OCI-M2 (cell line): ENCODE results near the gene NRG3.
"Not testable (repeated sequence)": the region's sequence is repeated elsewhere in the genome, so short reads cannot be mapped to it uniquely, and the experiment has no call there.

ENCODE experiments used
- DNase-seq: peaks from one replicate; lab custom pipeline; 2025; ENCODE audit not compliant: unreplicated experiment; lab: John Stamatoyannopoulos, UW

The NRG3 gene

DNA sequence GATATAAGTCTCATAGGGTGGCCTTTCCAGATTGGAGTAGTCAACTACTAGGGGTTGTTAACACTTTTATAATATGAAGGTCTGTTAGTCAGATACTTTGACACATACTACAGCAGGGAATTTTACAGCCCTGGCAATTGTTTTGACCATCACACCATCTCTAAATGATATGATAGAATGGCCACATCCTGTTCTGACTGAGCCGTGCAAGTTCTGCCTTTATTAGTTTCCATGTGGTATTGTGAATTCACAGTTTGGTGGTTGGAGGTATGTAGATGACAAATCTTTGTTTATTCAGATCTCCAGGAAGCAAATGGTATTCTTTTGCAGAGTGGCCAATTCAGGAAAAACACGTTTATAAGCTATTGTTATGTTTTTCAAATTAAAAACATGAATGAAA lies 83.0 kb downstream of the NRG3 start:
- DNase-seq = no peak

DNA sequence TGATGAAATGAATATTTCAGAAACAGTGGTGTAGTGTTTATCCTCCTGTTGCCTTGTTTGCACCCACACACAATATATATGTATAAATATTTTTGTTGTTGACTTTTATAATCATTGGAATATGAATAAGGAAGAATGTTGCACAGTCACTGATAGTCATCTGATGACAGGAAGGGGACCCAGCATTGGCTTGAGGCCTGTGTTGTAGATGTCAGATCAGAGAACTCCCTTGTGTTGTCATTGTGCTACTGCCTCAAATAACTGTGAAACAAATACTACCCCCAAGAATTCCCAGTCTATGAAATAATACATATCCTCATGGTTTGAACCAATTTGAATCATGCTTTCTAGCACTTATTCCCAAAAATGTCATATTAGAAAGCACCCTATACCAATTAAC lies 84.0 kb downstream of the NRG3 start:
- DNase-seq = no peak

DNA sequence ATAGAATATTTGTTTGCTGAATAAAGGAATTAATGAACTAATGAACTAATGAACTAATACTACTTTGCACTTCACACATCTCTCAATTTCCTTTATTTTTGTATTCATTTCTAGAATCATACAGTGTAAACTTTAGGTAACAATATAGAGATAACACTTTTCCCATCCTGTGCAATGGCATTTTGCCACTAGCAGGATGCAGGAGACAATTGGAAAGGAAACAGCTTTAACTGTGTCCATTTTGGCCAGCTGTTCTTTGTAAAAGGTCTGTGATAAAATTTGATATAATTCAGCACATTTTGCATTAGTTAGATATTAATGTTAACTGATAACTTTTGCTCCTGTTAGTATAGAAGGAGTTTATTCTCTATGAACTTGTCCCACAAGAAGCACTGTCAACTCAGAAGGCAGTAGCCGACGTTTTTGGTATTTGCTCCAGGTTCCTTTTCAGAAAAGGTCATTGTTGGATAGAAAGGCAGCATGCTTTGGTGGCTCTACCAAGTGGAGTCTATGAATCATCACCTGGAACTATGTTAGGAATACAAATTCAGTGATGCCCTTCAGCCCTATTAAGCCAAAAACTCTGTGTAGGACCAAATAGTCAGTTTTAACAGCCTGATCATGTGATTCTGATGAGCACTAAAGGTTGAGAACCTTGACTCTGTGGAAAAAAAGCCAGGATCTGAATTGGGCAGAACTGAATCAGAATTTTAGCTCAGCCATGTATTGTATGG lies 86.6 kb downstream of the NRG3 start:
- DNase-seq = no peak

DNA sequence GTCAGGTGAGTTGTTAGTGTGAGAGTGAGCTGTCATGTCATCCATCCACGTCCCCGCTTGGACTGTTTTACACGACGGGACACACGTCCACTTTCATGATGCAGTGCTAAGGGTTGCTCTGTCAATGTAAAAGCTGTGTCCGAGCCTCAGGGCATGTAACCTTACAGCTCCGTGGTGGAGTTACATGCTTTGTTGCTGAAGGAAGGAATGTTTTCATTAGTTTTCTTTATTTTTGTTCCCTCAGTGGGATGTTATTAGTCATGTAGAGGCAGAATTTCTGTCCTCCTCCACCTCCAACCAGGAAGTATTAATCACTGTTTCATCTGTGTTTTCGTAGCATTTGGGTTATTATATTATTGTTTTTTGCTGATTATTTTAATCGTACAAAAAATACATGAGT lies 88.6 kb downstream of the NRG3 start:
- DNase-seq = no peak

DNA sequence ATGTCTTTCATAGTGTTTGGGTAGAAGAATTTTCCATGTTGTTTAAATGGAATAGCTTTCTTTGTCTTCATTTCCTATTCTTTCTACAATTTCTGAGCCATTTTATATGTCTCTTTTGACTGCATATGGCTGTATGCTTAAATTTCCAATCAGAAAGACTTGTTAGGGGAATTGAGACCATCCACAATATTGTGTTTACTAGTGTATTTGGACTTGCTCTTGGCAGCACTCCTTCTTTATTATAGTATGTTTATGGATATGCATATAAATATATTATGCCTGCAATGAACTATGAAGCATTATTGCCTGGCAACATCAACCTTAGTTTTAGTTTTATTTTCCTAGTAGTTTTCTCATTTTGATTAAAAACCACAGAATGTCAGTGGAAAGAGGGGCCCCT lies 92.7 kb downstream of the NRG3 start:
- DNase-seq = no peak

DNA sequence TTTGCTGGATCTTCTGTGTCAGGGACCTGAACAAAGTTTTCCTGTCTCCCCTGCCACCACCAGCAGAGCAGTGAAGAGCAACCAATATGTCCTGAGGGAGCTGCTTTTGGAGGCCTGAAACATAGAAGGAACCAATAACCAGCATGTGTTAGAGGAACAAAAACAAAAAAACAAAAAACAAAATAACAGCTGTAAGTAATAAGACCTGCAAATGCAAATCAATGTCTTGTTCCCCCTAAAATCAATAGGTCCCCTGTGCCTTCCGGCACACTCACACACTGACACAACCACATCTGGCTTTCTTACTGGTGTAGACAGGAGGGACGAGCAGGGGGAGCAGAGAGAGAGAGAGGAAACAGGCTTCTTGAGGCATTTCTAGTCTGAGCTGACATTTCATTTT lies 94.1 kb downstream of the NRG3 start:
- DNase-seq = no peak

DNA sequence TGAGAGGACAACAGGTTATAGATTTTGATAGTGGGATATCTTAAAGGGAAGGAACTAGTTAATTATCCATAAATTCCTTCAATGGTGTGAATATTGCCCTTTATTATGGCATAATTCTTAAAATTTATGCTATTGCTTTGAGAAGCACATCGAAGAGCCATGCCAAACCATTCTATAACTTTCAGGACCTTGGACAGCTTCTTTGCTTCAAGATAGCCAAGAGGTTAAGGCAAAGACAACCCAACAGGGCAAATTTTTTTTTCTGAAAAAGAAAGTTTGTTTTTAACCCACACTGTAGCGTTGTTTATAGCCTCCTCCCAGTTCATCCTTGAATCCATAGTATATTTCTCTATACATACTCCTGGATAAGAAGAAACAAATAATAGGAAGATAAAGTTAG lies 103.2 kb downstream of the NRG3 start:
- no peak for DNase-seq

DNA sequence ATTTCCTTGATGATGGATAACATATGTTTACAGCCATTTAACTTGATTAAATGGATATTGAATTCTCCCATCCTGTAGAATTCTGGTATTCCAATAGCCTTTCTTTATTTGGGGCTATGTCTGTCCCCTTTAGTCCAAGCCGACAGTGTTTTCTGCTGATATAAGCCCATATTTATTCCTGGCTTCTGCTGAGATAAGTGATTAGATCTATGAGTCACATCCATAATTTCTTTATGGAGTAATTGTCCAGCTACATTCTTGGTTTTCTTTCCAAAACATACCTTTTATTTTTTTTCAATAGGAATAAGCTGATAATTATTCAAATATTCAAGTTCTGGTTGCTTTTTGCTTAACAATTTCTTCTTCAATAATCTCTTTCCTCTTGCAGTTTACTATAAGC lies 106.7 kb downstream of the NRG3 start:
- no peak for DNase-seq

DNA sequence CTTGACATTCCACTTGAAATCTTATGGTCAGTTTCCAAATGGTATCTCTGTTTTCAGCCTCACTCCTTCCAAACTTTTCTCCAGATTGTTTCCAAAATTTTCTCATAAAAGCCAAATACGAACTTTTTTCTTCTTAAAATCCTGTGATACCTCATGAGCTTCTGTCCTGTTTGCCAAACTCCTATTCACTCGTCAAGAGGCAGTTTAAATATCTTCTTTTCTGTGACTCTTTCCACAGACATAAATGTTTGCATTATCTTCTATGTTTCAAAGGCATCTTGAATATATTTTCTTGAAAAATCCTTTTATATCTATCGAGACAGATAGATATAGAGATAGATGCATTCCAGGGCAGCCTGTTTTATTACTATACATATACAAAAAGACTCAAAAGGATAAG lies 109.4 kb downstream of the NRG3 start:
- no peak for DNase-seq

DNA sequence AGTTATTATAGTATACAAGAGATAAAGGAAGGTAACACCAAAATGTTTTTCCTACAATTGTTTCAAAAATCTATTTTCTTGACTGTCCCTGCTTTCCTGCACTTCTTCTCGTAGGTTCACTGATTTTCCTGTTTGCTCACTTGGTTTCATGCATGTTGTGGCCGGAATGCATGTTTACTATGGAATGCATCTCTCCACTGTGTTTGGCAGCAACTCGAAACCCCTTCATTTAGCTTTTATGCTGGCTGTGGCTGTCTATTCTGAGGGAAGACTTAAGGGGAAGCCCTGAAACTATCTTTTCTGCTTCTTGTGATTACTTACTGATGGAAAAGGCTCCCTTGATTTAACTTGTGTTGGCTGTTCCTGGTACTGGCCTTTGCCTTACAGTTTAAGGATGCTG lies 120.3 kb downstream of the NRG3 start:
- no peak for DNase-seq

DNA sequence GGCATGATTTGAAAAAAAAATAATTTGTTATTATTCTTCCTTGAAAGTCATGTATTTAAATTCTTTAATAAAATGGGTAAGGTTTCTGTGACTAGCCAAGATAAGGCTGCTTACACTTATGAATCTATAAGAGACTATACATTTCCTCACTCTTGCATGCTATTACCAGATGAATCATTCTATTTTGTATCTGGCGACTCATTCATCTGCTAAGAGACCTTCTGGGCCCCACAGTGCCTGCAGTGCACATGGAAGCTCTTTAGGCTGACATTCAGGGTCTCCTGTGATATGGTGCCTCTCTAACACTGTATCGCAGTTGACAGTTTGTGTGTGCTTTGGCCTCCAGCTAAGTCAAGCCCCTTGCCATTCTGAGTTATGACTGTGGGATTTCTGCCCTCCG lies 121.9 kb downstream of the NRG3 start:
- DNase-seq = no peak

DNA sequence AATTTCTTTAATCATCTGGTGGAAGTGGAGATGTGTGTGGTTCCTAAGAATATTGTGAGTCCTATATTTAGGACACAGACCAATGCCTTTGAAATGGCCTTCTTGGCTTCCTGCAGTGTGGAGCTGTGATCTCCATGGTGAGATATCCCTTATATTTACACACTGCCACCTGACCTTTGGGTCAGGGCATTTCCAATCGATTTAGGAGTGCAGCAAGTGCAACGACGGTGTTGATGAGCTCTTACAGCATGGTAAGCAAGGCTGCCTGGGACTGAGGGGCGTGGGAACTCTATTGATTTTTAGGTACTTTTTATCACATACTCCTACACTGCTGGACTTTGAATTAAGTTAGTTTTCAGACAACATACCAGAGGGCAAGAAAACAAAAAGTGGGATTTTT lies 146.0 kb downstream of the NRG3 start:
- DNase-seq = no peak

DNA sequence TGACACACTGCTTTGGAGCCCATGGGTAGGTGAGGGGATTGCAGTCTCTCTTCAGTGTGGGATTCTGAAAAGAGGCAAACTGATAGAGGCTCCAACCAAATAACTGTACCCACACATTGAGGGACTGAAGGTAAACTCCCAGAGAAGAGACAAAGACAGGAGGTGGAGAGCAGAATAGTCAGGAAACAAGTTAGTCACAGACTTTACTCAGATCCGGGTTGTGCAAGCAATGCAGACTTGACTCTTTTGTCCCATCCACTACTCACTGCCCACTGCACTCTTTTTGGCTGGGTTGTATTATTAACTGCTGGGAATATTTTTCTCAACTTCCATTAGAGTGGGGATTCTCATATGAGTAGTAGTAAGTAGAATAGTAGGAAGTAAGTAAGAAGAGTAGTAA lies 152.7 kb downstream of the NRG3 start:
- no peak for DNase-seq

DNA sequence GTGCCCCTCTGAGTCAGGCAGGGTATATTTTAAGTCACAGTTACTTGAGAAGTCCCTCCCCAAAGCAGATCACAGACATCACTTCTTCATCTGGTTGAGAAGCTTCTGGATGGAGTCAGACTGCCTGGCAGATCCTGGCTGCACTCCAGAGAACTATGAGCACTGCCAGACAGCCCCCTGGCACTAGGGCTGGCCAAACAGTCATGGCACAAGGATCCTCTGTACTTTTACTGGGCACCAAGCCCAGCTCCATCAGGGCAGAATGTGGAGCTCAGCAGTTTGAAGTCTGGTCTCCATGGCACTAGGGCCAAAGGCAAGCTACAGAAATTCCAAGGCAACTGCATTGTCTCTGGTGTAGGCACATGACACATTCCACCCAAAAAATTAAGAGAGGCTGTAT lies 162.1 kb downstream of the NRG3 start:
- DNase-seq = no peak

DNA sequence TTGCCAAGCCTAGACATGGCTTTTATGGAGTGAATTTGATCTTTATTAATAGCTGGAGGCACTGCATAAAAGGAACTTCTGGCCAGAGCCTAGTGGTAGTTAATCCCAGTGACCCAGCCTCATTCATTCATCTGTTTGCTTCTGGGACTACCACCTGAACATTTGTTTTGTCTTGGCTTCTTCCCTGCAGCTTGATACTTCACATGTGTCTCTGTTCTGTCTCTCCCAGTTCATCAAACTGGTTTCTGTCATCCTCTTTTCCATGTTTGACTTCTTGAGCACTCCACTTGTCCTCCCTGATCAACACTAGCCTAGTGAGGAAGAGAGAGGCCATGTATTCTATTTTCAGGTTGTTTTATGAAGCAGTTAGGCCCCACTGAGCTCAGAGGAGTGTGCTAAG lies 163.6 kb downstream of the NRG3 start:
- no peak for DNase-seq

DNA sequence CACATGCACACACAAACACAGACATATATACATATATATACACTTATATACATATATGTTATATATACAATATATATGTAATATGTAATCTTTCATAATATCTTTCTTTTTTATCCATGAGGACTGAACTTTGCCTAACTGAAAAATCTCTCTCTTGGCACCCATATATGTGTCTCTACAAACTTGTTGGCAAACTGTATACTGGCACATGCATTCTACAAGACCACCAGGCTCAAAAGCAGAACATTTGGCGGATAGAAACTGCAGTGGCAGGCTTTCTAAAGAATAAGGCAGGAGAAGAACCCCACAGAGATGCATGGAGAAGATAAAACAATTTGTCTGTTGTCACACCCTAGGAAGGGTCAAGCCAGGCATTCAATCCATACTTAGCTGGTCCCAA lies 165.3 kb downstream of the NRG3 start:
- DNase-seq = no peak

DNA sequence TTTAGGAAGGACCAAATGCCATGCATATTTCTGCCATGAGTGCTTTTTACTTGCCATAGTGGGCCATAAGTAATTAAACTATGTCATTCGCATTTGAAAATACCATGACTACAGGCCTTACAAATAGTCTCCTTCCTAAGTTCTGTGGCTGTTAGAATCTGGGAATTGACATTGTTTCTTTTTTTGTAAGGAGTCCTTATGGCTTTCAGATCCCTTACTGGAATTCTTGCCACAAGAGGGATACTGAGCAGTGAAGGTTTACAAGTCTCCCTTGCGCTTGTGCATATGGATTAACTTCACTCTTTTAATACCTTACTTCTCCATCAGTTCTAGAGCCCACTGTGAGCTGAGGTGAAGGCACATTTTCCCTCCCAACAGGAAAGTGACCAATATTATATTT lies 166.0 kb downstream of the NRG3 start:
- DNase-seq = no peak

DNA sequence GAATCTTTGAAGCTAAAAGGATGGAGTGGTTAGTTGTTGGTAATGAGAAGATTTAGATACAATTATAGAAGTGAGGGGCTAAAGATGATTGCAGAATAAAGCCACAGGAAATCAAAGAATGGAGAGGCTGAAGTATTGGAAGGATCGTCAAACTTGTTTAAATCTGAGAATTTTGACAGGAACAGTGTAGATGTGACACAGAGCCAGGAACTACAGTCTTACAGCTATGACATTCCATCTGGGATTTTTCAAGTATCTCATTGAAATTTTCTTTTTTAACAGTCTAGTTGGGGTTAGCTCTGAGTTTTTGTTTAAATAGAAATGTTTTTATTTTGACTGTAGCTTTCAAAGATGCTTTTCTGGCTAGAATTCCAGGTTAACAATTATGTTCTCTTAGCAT lies 181.4 kb downstream of the NRG3 start:
- no peak for DNase-seq

DNA sequence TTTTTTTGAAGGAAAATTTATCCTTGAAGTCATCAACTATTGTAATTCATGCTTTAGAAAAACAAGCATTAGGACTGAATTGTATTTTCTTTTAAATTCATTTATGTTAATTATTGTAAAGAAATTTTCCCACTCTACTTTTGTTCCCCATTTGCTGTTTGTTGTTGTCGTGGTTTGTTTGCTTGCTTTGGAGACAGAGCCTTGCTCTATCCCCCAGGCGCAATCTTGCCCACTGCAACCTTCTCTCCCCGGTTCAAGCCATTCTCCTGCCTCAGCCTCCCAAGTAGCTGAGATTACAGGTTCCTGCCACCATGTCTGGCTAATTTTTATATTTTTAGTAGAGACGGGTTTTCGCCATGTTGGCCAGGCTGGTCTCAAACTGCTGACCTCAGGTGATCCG lies 192.2 kb downstream of the NRG3 start:
- DNase-seq = not testable (repeated sequence)

DNA sequence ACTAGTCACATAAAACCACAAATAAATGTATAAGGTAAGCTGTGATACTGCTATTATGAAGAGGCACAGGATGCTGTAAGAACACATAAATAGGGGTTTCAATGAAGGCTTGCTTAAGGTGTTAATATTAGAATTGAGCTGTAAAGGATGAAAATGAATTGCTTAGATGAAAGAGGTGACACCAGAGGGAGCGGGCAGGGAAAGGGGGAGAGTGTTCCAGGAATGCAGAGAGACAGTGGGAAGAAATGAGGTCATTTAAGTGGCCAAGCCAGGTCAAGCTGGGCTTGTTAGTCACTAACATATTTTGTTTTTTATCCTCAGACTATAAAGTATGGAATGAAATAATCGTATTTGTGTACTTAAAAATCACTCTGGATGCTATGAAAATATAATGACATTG lies 193.5 kb downstream of the NRG3 start:
- DNase-seq = no peak

DNA sequence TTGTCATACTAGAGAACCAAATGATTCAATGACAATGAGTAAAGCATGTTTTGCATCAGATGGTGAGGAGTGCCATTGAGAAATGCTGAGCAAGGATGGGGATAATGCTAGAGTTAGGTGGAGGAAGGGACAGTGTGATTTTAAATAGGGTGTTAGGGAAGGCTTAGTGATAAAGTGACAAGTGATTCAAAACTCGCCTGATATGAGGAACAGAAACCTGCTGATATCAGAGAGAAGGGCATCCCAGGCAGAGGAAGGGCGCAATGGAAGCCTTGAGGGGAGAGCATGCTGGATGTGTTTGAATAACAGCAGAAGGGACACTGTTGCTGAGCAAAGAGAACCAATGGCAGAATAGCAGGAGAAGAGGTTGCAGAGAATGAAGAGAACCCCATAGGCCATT lies 196.2 kb downstream of the NRG3 start:
- DNase-seq = no peak

DNA sequence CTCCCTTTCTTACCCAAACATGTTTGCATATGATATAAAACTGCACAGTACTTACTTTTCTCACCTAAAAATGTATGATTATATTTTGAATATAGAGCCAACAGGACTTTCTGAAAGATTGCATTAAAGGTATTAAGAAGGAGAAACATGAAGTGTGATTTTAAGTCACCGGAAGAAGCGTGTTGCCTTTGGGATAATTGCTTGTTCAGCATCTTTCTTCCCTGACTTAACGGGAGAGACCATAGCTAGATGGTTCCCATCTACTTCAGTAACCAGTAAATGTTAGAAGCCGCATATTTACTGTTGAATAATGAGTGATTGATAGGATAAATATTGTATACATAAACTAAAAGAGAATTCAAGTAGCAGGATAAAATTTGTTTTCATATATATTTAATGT lies 197.1 kb downstream of the NRG3 start:
- no peak for DNase-seq

DNA sequence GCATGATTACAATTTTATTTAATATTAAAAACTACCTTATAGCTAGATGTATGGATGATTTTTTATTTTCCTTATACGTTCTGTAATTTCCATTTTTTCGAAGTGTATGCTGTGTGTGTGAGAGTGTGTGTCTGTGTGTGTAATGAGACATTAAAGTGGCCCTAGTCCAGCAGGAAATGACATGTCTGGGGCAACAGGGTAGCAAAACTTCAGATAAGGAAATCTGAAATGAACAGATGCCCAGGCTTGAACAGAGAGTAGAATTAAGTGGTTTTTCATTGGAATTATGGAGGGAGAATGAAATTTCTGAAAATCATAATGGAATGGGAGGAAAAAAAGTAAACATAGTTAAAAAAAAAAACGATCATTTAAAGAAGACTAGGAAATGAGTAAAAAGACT lies 200.6 kb downstream of the NRG3 start:
- no peak for DNase-seq

DNA sequence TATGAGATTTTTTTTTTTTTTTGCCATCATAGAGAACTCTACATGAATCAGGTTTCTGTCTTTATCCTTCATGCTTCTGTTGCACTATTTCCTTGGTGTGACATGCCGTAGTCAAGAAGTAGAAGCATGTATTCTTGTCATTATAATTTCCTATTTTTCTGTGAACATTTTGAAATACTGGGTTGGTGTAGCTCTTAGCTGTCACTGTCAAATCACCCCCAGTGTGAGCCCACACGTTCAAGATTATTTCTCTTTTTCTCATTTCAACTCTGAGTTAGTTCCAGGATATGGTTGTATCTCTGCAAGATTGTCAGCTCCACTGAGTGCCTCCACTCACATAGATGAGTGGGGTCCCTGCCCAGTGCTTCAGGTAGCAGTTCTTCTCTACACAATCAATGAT lies 209.5 kb downstream of the NRG3 start:
- no peak for DNase-seq
